ENCODE results near the gene RC3H1. TPM values are rescaled to one million over a fixed set of nuclear protein-coding genes. Genes with fewer than 3 reads are reported as not detected.

Gene RC3H1
- total RNA-seq, result 43.1 and 55.1 TPM in 2 replicates

GRCh38 chr1:174022080-174022975, at the start of gene RC3H1:
TSS of gene RC3H1 (minus strand) at chr1:174022357. CDS start at chr1:173992985, 29,372 bp downstream.

GRCh38 chr1:173917149-173917548, 105.0 kb downstream of the RC3H1 start, which contains the start of gene SERPINC1:
TSS of gene SERPINC1 (minus strand) at chr1:173917327. CDS start at chr1:173917259, 68 bp downstream.

Small RNA genes within 50 kb of the gene (small RNA-seq; reads per million reads assigned to genes)
- gene RNA5SP67 (not detected), gene RNA5SP68 (not detected)

Other genes with a start within 250 kb of the RC3H1 start
- gene DARS2, start 197.7 kb downstream of the RC3H1 start, total RNA-seq, result 16.7 and 25.1 TPM in 2 replicates
- 11.1 and 20.7 TPM in 2 replicates for gene CENPL, start 197.5 kb downstream of the RC3H1 start, total RNA-seq
- gene GAS5, start 154.4 kb downstream of the RC3H1 start, total RNA-seq, result 273 and 303 TPM in 2 replicates
- 4.6 and 6.3 TPM in 2 replicates for gene ZBTB37, start 154.0 kb downstream of the RC3H1 start, total RNA-seq
- gene SERPINC1, start 105.0 kb downstream of the RC3H1 start, total RNA-seq, result 0.38 TPM in 1 of 2 replicates, not detected in the other
- gene RABGAP1L, start 137.2 kb upstream of the RC3H1 start, total RNA-seq, result 26.8 and 30.0 TPM in 2 replicates

Measured in vein endothelial cell (primary cell).